ENCODE data around the gene HDAC1.

Gene HDAC1

DNA sequence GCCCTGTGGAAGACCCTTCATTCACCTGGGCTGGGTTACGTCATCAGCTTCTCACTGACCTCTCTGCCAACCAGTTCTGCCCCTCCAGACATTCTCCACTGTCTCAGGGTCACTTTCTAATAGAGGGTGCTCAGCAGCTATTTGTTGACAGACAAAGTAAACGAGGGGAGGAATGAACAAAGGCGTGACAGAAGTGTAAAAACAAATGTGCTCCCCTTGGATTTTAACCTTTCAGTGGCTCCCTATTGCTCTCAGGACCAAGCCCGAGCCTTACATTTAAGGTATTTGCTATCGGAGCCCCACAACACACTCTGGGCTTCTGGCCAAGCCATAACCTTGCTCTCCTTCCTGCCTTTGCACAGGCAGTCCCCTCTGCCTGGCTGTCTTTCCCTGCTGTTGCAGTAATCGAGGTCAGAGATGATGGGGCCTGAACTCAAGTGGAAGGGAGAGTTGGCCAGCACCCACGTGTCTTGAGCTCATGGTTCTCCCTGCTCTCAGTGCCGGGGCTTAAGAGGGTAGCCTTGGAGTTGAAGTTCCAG lies 53.5 kb downstream of the HDAC1 start:
- Histone ChIP-seq H3K27ac (ENCODE audit: low read depth in 2 of 2, low read length in 2 of 2) (no peak overlapping the region), H3K4me3 (ENCODE audit: low read length in 2 of 2) (no peak overlapping the region), H3K9ac (ENCODE audit: low read depth in 1 of 2, low read length in 2 of 2) (no peak overlapping the region), H3K4me1 (ENCODE audit: control insufficient read depth in 2 of 2, insufficient read depth in 2 of 2, low read length in 2 of 2) (peaks cover 0 to 7% of the 10 kb centered on the region in 2 donors), H3K9me3 (ENCODE audit: control insufficient read depth in 2 of 2, low read length in 2 of 2) (no peaks in the 10 kb centered on the region), H3K36me3 (ENCODE audit: control insufficient read depth in 2 of 2, insufficient read depth in 2 of 2, low read length in 2 of 2) (no peaks in the 10 kb centered on the region), H3K27me3 (ENCODE audit: control insufficient read depth in 2 of 2, insufficient read depth in 2 of 2, low read length in 2 of 2) (no peaks in the 10 kb centered on the region)

DNA sequence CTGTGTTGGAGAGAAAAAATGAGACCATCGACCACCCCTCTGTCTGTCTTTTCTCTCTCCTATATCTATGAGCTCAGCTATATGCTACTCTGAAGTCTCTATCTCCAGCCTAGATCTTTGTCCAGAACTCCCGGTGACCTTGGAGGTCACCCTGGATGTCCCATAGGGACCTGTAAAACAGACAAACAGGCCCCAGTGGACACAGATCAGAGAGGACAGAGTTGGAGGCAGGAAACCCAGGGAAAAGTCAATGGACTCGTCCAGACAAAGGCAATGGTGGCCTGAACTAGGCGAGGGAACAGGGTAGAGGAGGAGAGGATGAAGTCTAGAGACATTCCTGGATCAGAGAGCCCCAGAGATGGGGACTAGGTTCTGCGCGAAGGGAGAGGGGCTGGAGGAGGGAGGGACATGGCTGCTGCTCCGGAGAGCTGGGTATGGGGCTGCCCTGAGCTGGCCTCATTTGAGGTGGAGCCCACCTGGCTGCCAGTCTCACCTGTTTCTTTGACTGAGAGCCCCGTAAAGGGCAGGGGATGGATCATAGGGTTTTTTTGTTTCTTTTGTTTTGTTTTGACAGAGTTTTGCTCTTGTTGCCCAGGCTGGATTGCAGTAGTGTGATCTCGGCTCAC lies 54.8 kb downstream of the HDAC1 start:
- Histone ChIP-seq H3K36me3 (ENCODE audit: control insufficient read depth in 2 of 2, insufficient read depth in 2 of 2, low read length in 2 of 2) (no peaks in the 10 kb centered on the region), H3K9me3 (ENCODE audit: control insufficient read depth in 2 of 2, low read length in 2 of 2) (no peaks in the 10 kb centered on the region), H3K27ac (ENCODE audit: low read depth in 2 of 2, low read length in 2 of 2) (no peak overlapping the region), H3K27me3 (ENCODE audit: control insufficient read depth in 2 of 2, insufficient read depth in 2 of 2, low read length in 2 of 2) (no peaks in the 10 kb centered on the region), H3K4me1 (ENCODE audit: control insufficient read depth in 2 of 2, insufficient read depth in 2 of 2, low read length in 2 of 2) (peaks cover 3 to 7% of the 10 kb centered on the region in 2 donors), H3K9ac (ENCODE audit: low read depth in 1 of 2, low read length in 2 of 2) (no peak overlapping the region), H3K4me3 (ENCODE audit: low read length in 2 of 2) (no peak overlapping the region)

DNA sequence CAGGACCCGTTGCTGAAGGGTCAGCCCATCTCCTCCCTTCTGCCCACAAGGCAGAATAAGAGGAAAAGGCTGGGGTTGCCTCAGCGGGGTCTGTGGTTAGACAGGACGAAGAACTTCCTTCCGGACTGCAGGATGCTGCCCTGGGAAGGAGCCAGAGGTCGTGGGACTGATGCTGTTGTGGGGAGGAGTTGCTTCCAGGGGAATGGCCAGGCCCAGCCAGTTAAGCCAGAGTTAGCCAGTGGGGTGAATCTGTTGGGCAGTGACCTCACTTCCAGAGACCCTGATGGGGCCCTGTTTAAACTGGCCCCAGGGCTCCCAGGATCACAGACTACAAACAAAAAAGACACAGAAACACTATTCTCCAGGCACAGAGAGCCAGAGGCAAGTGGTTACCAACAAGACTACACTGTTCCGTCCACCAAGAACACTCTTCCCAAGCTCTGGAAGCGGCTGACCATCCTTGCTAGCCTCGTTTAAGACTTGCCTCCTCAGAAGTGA lies 57.4 kb downstream of the HDAC1 start:
- no peaks in the 10 kb centered on the region for H3K27me3 ChIP-seq (ENCODE audit: control insufficient read depth in 2 of 2, insufficient read depth in 2 of 2, low read length in 2 of 2)
- no peaks in the 10 kb centered on the region for H3K36me3 ChIP-seq (ENCODE audit: control insufficient read depth in 2 of 2, insufficient read depth in 2 of 2, low read length in 2 of 2)
- peaks cover 14 to 16% of the 10 kb centered on the region in 2 donors for H3K4me1 ChIP-seq (ENCODE audit: control insufficient read depth in 2 of 2, insufficient read depth in 2 of 2, low read length in 2 of 2)
- H3K9me3 ChIP-seq (ENCODE audit: control insufficient read depth in 2 of 2, low read length in 2 of 2) = no peaks in the 10 kb centered on the region
- H3K9ac ChIP-seq (ENCODE audit: low read depth in 1 of 2, low read length in 2 of 2) = no peak overlapping the region
- H3K4me3 ChIP-seq (ENCODE audit: low read length in 2 of 2) = no peak overlapping the region
- H3K27ac ChIP-seq (ENCODE audit: low read depth in 2 of 2, low read length in 2 of 2) = no peak overlapping the region

DNA sequence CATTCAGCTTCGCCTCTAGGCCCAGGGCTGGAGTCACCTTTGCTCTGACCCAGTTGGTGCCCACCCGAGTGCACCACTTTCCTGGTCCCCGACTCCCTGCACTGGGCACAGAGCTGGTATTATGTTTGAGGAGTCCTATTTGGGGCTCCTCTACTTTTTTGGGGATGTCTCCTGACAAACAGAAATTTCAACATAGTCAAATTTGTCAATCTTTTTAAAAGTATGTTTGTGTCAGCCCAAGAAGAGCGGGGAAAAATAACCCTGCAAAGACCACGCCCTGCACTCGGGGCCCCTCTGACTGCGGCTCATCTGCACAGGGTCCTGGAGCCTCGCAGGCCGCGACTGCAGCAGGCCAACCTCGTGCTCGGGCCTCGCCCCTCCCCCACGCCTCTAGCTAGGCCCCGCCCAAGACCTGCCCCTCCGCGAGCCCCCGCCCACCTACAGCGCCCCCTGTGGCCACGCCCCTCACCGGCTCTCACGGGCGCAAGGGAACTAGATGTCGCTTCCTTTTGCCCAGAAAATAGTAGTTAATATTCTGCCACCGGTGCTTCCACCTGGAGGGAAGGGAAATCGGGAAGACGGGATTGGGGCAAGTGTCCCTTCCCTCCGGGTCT lies 59.0 kb downstream of the HDAC1 start:
- peak overlapping the region; percentile 75 to 92 for H3K9ac ChIP-seq (ENCODE audit: low read depth in 1 of 2, low read length in 2 of 2)

DNA sequence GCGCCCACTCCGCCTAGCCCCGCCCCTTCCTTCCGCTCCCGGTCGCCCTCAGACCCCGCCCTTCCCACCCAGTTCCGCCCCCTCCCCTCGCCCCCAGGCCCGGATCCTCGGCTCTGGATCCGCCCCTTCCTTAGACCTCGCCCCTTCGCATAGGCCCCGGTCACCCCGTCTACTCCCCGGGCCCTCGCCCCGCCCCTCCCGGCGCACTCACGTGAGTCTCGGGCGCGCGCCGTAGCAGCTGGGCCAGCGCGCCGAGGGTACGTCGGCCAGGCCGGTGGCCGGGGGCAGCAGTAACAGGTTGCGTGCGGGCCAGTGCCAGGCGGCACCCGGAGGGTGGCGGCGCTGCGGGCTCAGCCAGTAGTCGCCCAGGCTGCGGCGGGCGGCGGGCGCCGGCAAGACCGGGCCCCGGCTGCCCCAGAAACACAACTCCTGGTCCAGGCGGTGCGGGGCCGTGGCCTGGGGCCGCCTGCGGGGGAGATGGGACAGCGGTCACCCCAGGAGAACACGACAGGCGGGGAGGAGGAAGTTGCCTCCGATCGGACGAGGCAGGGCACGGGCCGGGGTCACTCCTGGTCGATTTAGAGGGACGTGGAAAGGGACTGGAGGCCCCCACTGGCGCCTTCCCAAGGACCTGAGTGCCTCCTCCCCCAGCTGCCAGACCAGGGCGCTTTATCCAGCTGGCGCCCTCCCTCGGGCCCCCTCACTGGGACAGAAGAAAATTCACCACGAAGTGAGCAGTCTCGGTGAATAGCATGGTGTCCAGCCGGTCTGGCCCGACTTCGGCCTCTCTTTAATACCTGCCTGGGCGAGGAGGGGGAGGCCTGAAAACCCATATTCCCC lies 59.7 kb downstream of the HDAC1 start:
- peaks cover 7 to 16% of the 10 kb centered on the region in 2 donors for H3K4me1 ChIP-seq (ENCODE audit: control insufficient read depth in 2 of 2, insufficient read depth in 2 of 2, low read length in 2 of 2)
- H3K36me3 ChIP-seq (ENCODE audit: control insufficient read depth in 2 of 2, insufficient read depth in 2 of 2, low read length in 2 of 2) = no peaks in the 10 kb centered on the region
- H3K27ac ChIP-seq (ENCODE audit: low read depth in 2 of 2, low read length in 2 of 2) = peak overlapping the region; percentile 85 to 86
- peak overlapping the region; percentile 79 to 92 for H3K9ac ChIP-seq (ENCODE audit: low read depth in 1 of 2, low read length in 2 of 2)
- H3K27me3 ChIP-seq (ENCODE audit: control insufficient read depth in 2 of 2, insufficient read depth in 2 of 2, low read length in 2 of 2) = no peaks in the 10 kb centered on the region
- no peaks in the 10 kb centered on the region for H3K9me3 ChIP-seq (ENCODE audit: control insufficient read depth in 2 of 2, low read length in 2 of 2)
- peak overlapping the region; percentile 78 to 85 for H3K4me3 ChIP-seq (ENCODE audit: low read length in 2 of 2)

More for the DNA sequence above, 59.0 kb downstream of the HDAC1 start:
- no peaks in the 10 kb centered on the region for H3K36me3 ChIP-seq (ENCODE audit: control insufficient read depth in 2 of 2, insufficient read depth in 2 of 2, low read length in 2 of 2)
- H3K4me1 ChIP-seq (ENCODE audit: control insufficient read depth in 2 of 2, insufficient read depth in 2 of 2, low read length in 2 of 2) = peaks cover 7 to 16% of the 10 kb centered on the region in 2 donors
- no peaks in the 10 kb centered on the region for H3K9me3 ChIP-seq (ENCODE audit: control insufficient read depth in 2 of 2, low read length in 2 of 2)
- H3K27ac ChIP-seq (ENCODE audit: low read depth in 2 of 2, low read length in 2 of 2) = peak overlapping the region; percentile 85 to 86
- H3K4me3 ChIP-seq (ENCODE audit: low read length in 2 of 2) = peak overlapping the region; percentile 78 to 85
- no peaks in the 10 kb centered on the region for H3K27me3 ChIP-seq (ENCODE audit: control insufficient read depth in 2 of 2, insufficient read depth in 2 of 2, low read length in 2 of 2)

DNA sequence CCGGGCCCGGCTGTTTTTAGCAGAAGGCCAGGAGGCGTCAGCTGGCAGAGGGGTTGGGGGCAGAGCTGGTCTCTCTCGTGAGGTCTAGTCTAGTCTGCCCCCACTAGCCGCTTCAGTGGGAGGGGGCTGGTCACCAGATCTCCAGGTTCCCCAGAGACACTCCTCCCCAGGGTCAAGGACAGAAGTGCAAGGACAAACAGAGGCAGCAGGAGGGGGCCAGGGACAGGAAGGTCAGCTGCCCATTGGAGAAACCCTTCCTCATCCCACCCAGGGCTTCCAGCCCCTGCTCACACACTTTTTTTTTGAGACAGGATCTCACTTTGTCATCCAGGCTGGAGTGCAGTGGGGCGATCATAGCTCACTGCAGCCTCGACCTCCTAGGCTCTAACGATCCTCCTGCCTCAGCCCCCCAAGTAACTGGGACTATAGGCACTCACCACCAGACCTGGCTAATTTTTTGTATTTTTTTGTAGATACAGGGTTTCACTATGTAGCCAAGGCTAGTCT lies 60.4 kb downstream of the HDAC1 start:
- peak overlapping the region; percentile 85 to 86 for H3K27ac ChIP-seq (ENCODE audit: low read depth in 2 of 2, low read length in 2 of 2)
- H3K9me3 ChIP-seq (ENCODE audit: control insufficient read depth in 2 of 2, low read length in 2 of 2) = no peaks in the 10 kb centered on the region
- peaks cover 7 to 16% of the 10 kb centered on the region in 2 donors for H3K4me1 ChIP-seq (ENCODE audit: control insufficient read depth in 2 of 2, insufficient read depth in 2 of 2, low read length in 2 of 2)
- no peaks in the 10 kb centered on the region for H3K36me3 ChIP-seq (ENCODE audit: control insufficient read depth in 2 of 2, insufficient read depth in 2 of 2, low read length in 2 of 2)
- peak overlapping the region; percentile 79 to 92 for H3K9ac ChIP-seq (ENCODE audit: low read depth in 1 of 2, low read length in 2 of 2)
- H3K27me3 ChIP-seq (ENCODE audit: control insufficient read depth in 2 of 2, insufficient read depth in 2 of 2, low read length in 2 of 2) = no peaks in the 10 kb centered on the region
- H3K4me3 ChIP-seq (ENCODE audit: low read length in 2 of 2) = peak overlapping the region; percentile 73 to 78

DNA sequence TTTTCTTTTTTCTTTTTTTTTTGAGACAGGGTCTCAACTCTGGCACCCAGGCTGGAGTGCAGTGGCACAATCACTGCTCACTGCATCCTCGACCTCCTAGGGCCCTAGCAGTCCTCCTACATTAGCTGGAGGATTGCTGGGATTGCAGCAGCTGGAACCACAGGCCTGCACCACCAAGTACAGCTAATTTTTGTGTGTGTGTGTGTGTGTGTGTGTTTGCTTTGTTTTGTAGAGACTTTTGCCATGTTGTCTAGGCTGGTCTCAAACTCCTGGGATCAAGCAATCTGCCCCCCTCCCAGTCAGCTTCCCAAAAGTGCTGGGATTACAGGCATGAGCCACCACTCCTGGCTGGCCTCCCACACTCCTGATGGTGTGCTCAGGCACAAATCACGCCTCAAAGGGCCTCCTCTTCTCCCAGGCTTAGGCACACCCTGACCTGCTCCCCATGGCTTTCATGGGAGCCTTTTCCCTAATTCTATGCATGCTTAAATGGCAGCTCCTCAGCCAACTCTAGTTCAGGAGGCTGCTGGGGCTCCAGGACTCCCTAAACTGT lies 61.0 kb downstream of the HDAC1 start:
- H3K4me3 ChIP-seq (ENCODE audit: low read length in 2 of 2) = no peak overlapping the region
- no peaks in the 10 kb centered on the region for H3K36me3 ChIP-seq (ENCODE audit: control insufficient read depth in 2 of 2, insufficient read depth in 2 of 2, low read length in 2 of 2)
- no peaks in the 10 kb centered on the region for H3K27me3 ChIP-seq (ENCODE audit: control insufficient read depth in 2 of 2, insufficient read depth in 2 of 2, low read length in 2 of 2)
- peak overlapping the region in 1 of 2 donors; percentile 92 for H3K9ac ChIP-seq (ENCODE audit: low read depth in 1 of 2, low read length in 2 of 2)
- H3K27ac ChIP-seq (ENCODE audit: low read depth in 2 of 2, low read length in 2 of 2) = peak overlapping the region in 1 of 2 donors; percentile 43
- no peaks in the 10 kb centered on the region for H3K9me3 ChIP-seq (ENCODE audit: control insufficient read depth in 2 of 2, low read length in 2 of 2)
- H3K4me1 ChIP-seq (ENCODE audit: control insufficient read depth in 2 of 2, insufficient read depth in 2 of 2, low read length in 2 of 2) = peaks cover 7 to 16% of the 10 kb centered on the region in 2 donors

DNA sequence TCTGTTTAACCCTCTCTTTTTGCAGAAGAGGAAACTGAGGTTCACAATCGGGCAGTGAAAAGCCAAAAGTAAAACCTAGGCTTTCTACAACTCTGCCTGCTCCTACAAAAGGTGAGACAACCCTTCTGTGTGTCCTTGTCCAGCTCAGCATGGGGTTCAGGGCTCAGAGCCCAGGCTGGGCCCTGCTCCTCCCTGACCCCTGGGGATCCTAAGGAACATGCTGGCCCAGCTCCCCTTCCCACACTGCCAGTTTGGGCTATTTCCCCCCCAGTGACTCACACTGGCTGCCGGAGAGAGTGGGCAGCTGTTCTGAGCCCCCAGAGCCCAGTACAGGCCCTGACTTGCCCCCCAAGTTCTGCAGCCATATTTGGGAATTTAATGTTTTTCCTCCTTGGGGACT lies 61.5 kb downstream of the HDAC1 start:
- Histone ChIP-seq H3K9me3 (ENCODE audit: control insufficient read depth in 2 of 2, low read length in 2 of 2) (no peaks in the 10 kb centered on the region), H3K9ac (ENCODE audit: low read depth in 1 of 2, low read length in 2 of 2) (no peak overlapping the region), H3K36me3 (ENCODE audit: control insufficient read depth in 2 of 2, insufficient read depth in 2 of 2, low read length in 2 of 2) (no peaks in the 10 kb centered on the region), H3K27ac (ENCODE audit: low read depth in 2 of 2, low read length in 2 of 2) (peak overlapping the region in 1 of 2 donors; percentile 43), H3K27me3 (ENCODE audit: control insufficient read depth in 2 of 2, insufficient read depth in 2 of 2, low read length in 2 of 2) (no peaks in the 10 kb centered on the region), H3K4me1 (ENCODE audit: control insufficient read depth in 2 of 2, insufficient read depth in 2 of 2, low read length in 2 of 2) (peaks cover 7 to 16% of the 10 kb centered on the region in 2 donors), H3K4me3 (ENCODE audit: low read length in 2 of 2) (no peak overlapping the region)

DNA sequence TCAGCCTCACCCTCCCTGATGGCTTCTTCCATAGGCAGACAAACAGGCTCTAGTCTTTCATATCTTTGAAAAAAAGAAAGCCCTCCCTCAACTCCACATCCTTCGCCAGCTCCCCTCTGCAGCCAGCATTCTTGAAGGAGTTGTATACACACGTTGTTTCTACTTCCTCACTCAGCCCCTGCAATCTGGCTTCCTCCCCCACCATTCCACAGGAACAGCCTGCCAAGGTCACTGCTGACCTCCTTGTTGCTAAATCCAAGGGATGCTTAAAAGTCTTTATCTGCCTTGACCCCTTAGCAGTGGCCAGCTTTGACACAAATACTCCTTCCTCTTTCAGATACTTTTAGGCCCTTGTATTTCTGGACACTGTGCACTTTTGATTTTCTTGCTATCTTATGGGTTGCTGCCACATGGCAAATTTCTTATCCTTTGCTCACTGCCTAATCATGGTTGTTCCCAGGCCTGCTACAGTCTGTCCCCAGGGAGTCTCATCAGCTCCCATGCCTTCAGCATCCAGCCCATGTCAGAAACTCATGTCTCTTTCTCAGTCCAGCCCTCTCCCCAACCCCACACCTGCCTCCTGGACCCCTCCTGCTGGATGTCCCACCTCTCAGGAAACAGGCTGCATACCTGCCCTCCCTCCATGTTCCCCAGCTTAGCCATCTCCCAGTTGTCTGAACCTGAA lies 62.1 kb downstream of the HDAC1 start:
- Histone ChIP-seq H3K4me3 (ENCODE audit: low read length in 2 of 2) (no peak overlapping the region), H3K36me3 (ENCODE audit: control insufficient read depth in 2 of 2, insufficient read depth in 2 of 2, low read length in 2 of 2) (no peaks in the 10 kb centered on the region), H3K4me1 (ENCODE audit: control insufficient read depth in 2 of 2, insufficient read depth in 2 of 2, low read length in 2 of 2) (peaks cover 7 to 16% of the 10 kb centered on the region in 2 donors), H3K9ac (ENCODE audit: low read depth in 1 of 2, low read length in 2 of 2) (no peak overlapping the region), H3K27me3 (ENCODE audit: control insufficient read depth in 2 of 2, insufficient read depth in 2 of 2, low read length in 2 of 2) (no peaks in the 10 kb centered on the region), H3K9me3 (ENCODE audit: control insufficient read depth in 2 of 2, low read length in 2 of 2) (no peaks in the 10 kb centered on the region), H3K27ac (ENCODE audit: low read depth in 2 of 2, low read length in 2 of 2) (no peak overlapping the region)
